HAP-1 (cell line): ENCODE data around the gene WT1.

Experiments used
- DNase-seq, 2 experiments: peaks; one replicate each; pipeline ENCODE4 v3.0.0-alpha.2; 2016 to 2020; ENCODE audit warnings: low spot score in 2 of 2
- H3K27me3 ChIP-seq: fragments of 250-450 bp; sonication (Bioruptor Pico); 2 replicates; pipeline ENCODE4 v1.5.1; 2020; ENCODE audit warnings: low read depth, mild to moderate bottlenecking, moderate library complexity
- H3K36me3 ChIP-seq: fragments of 250-450 bp; sonication (Bioruptor Pico); replicated peaks from 2 replicates; pipeline ENCODE4 v1.5.1; 2020; ENCODE audit warnings: mild to moderate bottlenecking
- H3K4me1 ChIP-seq: fragments of 250-450 bp; sonication (Bioruptor Pico); 2 replicates; pipeline ENCODE4 v1.5.1; 2020; ENCODE audit warnings: mild to moderate bottlenecking
- H3K4me3 ChIP-seq: fragments of 250-450 bp; sonication (Bioruptor Pico); 2 replicates; pipeline ENCODE4 v1.5.1; 2020; ENCODE audit warnings: mild to moderate bottlenecking, moderate library complexity
- H3K9me3 ChIP-seq: fragments of 250-450 bp; sonication (Bioruptor Pico); 2 replicates; pipeline ENCODE4 v1.5.1; 2020; ENCODE audit warnings: mild to moderate bottlenecking, moderate library complexity
- in situ Hi-C: fragments of 300-500 bp; cut with MboI; formaldehyde crosslinking; loops from 3 replicates; pipeline ENCODE4 v1.14.3; 2020; ENCODE audit warnings: low sequenced_read_pairs, inconsistent platforms, mixed read lengths

Gene WT1

DNA sequence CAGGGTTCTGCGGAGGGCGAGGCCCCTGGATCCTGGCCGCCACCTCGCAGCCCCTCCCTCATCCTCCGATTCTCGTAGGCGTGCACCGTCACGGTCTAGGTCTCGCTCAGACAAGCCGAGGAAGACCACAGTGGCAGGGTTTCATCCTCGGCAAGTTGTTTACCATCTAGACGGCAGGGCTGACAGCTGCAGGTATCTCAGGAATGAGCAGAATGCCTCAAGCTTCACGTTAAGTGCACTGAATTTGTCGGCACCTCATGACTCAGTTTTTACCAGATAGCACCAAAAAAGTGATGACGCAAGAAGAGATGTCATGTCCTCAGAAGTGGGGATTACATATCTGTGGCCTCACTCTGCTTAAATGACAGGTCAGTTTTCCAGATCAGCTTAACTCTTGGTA lies 35.1 kb downstream of the WT1 start:
- in situ Hi-C loops, result no loop called here
- H3K9me3 ChIP-seq, result no peaks in the 10 kb centered on the region
- no peak overlapping the region for H3K4me3 ChIP-seq
- DNase-seq, result no peak
- H3K36me3 ChIP-seq, result peaks cover 14% of the 10 kb centered on the region; the same call in 1 of the 2 replicates
- no peaks in the 10 kb centered on the region for H3K4me1 ChIP-seq
- no peaks in the 10 kb centered on the region for H3K27me3 ChIP-seq

DNA sequence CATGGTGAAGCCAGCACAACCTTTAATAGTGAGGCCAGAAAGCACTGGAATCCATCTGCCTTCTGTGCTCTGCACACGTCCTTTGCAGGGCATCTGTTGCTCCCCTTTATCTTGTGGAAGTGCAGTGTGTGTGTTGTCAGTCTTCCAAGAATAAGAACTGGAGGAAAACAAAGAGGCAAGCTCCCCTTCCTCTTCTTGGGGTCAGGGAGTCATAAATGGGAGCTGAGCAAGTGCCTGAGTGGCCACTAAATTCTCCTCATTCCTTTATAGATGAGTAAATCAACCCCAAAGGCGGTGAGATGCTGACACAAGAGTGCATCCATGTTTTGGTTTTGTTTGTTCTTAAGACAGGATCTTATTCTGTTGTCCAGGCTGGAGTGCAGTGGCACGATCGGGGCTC lies 38.3 kb downstream of the WT1 start:
- in situ Hi-C loops, result no loop called here

DNA sequence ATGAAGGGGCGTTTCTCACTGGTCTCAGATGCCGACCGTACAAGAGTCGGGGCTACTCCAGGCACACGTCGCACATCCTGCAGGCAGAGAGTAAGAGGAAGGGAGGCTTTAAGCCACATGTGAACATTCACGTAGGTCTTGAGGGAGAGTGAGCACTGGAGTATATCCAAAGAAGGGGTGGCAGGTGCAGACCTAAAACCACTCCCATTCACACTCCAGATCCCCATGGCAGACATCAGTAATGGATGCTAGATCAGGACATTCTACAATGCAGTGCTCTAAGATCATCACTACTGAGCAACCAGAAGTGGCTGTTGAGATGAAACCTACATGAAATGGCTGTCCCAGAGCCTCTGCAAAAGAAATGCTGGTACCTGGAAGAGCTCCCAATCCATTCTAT lies 39.0 kb downstream of the WT1 start:
- Histone ChIP-seq H3K9me3 (no peaks in the 10 kb centered on the region), H3K4me1 (peaks cover 9% of the 10 kb centered on the region; the same call in 1 of the 2 replicates), H3K4me3 (no peak overlapping the region), H3K27me3 (no peaks in the 10 kb centered on the region), H3K36me3 (peaks cover 14% of the 10 kb centered on the region; the same call in 1 of the 2 replicates)
- in situ Hi-C loops, result no loop called here
- no peak for DNase-seq

More for the DNA sequence above, 38.3 kb downstream of the WT1 start:
- DNase-seq, result no peak
- Histone ChIP-seq H3K4me1 (peaks cover 9% of the 10 kb centered on the region; the same call in 1 of the 2 replicates), H3K4me3 (no peak overlapping the region), H3K36me3 (peaks cover 14% of the 10 kb centered on the region; the same call in 1 of the 2 replicates), H3K27me3 (no peaks in the 10 kb centered on the region), H3K9me3 (no peaks in the 10 kb centered on the region)

DNA sequence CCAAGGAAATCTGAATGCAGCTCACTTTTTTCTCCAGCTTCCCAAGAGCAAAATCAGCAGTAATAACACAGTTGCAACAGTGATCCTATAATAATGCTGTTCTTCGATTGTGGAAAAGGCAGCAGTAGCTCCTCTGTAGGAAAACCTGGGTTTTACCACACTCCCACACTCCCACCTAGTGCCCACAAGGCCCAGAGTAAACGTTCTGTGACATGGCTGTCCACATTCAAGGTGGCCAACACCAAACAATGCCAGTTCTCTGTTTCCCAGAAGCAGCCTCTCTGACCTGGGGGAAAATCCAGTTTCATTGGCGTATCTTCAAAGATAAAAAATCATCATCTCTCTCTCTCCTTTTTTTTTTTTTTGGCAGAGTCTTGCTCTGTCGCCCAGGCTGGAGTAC lies 40.2 kb downstream of the WT1 start:
- in situ Hi-C loops, result no loop called here

DNA sequence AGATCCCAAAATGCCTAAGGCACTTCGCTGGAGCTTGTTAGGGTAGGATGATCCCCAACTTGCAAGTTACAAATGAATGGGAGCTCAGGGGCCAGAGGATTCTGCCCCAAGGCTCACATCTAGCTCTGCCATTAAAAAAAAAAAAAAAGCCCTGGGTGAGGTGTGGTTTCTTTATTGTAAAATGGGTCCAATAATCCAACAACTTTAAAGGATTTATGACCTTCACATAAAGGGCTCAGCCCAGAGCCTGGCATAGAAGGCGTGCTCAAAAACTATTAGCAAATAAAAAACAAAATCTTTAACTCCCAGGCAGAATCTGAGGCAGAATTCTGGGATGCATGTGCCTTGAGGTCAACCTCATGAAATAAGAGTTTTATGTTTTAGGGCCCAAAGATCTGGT lies 42.5 kb downstream of the WT1 start:
- no peaks in the 10 kb centered on the region for H3K9me3 ChIP-seq
- no peaks in the 10 kb centered on the region for H3K27me3 ChIP-seq
- peak; percentile 22 to 32 for DNase-seq
- H3K4me3 ChIP-seq, result no peak overlapping the region
- H3K36me3 ChIP-seq, result peaks cover 9% of the 10 kb centered on the region
- in situ Hi-C loops, result no loop called here
- H3K4me1 ChIP-seq, result peaks cover 12% of the 10 kb centered on the region

More for the DNA sequence above, 40.2 kb downstream of the WT1 start:
- peaks cover 9% of the 10 kb centered on the region; the same call in 1 of the 2 replicates for H3K4me1 ChIP-seq
- DNase-seq, result no peak
- no peaks in the 10 kb centered on the region for H3K27me3 ChIP-seq
- peaks cover 14% of the 10 kb centered on the region; the same call in 1 of the 2 replicates for H3K36me3 ChIP-seq
- no peak overlapping the region for H3K4me3 ChIP-seq
- no peaks in the 10 kb centered on the region for H3K9me3 ChIP-seq

DNA sequence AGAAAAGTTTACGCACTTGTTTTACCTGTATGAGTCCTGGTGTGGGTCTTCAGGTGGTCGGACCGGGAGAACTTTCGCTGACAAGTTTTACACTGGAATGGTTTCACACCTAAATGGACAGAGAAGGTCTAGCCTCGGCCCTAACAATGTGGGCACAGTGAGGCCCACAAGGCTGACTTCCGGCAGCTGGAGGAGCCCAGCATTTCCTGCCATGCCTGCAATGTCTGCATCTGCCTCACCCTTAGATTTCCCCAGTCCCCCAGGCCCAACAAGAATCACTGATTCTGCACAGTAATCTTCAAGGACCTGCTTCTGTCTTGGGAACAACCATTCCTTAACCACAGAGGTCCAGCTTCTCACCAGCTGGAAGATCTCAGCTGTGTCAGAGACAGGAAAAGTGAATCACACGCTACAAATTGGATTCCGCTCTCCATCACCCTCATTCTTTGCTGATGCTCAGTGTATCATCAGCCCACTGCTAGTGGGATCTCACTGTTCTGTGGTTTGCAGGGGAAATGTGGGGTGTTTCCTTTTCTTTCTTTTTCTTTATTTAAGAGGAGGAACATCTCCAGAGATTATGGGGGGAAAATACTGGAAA lies 43.3 kb downstream of the WT1 start:
- H3K9me3 ChIP-seq, result no peaks in the 10 kb centered on the region
- H3K36me3 ChIP-seq, result peaks cover 7% of the 10 kb centered on the region; the same call in 1 of the 2 replicates
- DNase-seq, result no peak
- H3K4me3 ChIP-seq, result no peak overlapping the region
- H3K4me1 ChIP-seq, result peaks cover 20% of the 10 kb centered on the region
- H3K27me3 ChIP-seq, result no peaks in the 10 kb centered on the region
- in situ Hi-C loops, result no loop called here

DNA sequence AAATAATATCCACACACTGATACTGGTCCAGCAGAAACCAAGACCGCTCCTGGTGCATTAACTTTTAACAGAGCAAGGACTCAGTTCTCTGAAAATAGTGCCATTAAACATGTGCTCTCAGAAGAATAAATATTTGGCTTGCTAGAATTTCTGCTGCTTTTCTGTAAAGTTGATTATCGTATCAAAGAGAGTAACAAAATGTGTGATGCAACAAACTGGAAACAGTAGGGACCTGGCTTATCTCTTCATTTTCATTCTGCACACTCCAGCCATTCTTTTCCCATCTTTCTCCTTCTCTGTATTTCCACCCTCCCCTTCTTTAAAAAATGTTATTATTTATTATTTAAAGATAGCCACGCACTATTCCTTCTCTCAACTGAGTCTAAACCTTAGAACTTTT lies 43.9 kb downstream of the WT1 start:
- Histone ChIP-seq H3K9me3 (no peaks in the 10 kb centered on the region), H3K4me3 (no peak overlapping the region), H3K4me1 (peaks cover 25% of the 10 kb centered on the region), H3K36me3 (peaks cover 6% of the 10 kb centered on the region; the same call in 1 of the 2 replicates), H3K27me3 (no peaks in the 10 kb centered on the region)
- no peak for DNase-seq
- in situ Hi-C loops, result no loop called here

DNA sequence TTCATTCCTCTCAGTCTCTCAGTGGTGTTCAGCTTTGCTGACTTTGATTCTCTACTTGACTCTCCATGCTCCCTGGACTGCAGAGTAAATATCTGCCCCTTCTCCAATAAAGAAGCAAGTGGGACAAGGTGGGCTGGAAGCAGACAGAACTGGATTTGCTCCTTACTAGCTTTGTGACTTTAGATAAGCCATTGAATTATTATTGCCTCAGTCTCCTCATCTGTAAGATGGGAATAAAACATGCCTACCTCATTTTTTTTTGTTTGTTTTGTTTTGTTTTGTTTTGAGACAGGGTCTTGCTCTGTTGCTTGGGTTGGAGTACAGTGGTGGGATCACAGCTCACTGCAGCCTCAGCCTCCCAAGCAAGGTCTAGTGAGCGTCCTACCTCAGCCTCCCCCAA lies 44.6 kb downstream of the WT1 start:
- no peak for DNase-seq
- H3K27me3 ChIP-seq, result no peaks in the 10 kb centered on the region
- in situ Hi-C loops, result no loop called here
- H3K4me1 ChIP-seq, result peaks cover 27% of the 10 kb centered on the region
- no peaks in the 10 kb centered on the region for H3K9me3 ChIP-seq
- peaks cover 5% of the 10 kb centered on the region; the same call in 1 of the 2 replicates for H3K36me3 ChIP-seq
- H3K4me3 ChIP-seq, result no peak overlapping the region

DNA sequence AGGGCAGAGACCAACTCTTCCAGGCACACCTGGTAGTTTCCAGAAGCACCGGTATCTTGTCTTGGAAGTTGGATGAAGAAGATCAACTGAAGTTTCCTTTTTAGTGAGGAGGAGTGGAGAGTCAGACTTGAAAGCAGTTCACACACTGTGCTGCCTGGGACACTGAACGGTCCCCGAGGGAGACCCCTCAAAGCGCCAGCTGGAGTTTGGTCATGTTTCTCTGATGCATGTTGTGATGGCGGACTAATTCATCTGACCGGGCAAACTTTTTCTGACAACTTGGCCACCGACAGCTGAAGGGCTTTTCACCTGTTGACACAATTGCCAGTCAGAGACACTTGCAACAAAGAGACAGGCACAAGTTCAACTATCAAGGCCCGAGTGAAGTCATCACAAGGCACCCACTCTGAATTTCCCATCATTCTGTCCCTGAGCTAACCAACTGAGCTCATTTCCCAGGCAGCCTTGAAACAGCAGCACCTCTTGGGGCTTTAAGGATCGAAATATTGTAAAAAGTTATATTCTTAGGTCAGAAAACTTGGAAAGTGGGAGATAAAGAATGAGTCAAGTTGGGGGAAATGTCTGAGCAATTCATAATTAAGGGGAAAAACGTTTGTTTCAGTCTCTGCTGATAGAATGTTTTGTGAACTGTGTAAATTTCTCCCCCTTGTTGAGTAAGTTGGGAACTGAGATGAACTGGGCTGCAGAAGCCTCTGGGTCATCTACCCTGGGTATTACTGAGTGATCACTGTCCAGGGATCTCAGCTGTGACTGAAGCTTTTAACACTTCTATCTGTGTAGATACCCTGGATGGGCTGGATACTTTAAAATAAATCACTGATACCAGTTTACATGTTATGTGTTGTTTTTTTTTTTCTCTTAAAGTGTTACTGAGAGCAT lies 46.2 kb downstream of the WT1 start:
- Histone ChIP-seq H3K9me3 (no peaks in the 10 kb centered on the region), H3K27me3 (no peaks in the 10 kb centered on the region), H3K4me3 (no peak overlapping the region), H3K36me3 (peaks cover 5% of the 10 kb centered on the region; the same call in 1 of the 2 replicates), H3K4me1 (peaks cover 27% of the 10 kb centered on the region)
- no peak for DNase-seq
- in situ Hi-C loops, result no loop called here

DNA sequence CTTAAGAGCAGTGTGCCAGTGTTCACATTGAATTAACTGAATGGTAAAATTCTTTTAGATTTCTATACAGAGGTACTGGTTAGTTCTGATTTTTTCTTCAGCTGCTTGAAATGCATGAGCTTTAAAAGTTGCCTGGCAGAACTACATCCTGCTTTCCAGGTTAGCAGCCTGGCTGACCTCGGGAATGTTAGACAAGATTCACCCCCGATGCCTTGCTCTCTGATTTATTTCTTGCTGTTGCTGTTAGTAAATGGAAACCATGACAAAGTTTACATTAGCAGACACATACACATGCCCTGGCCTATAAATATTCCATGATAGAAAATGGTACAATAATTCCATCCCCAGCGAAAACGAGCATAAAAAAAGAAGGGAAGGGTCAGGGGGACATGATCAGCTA lies 47.0 kb downstream of the WT1 start:
- in situ Hi-C loops, result no loop called here
- Histone ChIP-seq H3K4me3 (no peak overlapping the region), H3K27me3 (no peaks in the 10 kb centered on the region), H3K4me1 (peaks cover 26% of the 10 kb centered on the region), H3K36me3 (peaks cover 5% of the 10 kb centered on the region; the same call in 1 of the 2 replicates), H3K9me3 (no peaks in the 10 kb centered on the region)
- DNase-seq, result no peak

DNA sequence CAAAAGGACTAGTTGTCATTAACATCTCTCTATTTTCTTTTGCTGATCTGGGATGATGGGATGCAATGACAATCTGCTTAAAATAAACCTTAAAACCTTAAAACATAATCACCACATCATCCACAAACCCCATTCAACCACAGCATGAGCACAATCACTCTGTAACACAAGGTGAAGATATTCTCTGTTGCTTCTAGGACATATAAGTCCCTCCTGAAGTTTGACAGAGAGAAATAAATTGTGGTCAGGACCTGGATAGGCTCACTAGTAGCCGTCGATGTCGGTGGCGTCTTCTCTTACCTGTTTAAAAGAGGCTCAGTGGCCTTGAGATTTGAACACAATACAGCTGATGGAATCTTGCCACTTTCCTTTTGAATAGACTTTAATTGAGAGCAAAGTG lies 47.9 kb downstream of the WT1 start:
- DNase-seq, result no peak
- Histone ChIP-seq H3K36me3 (peaks cover 5% of the 10 kb centered on the region; the same call in 1 of the 2 replicates), H3K4me3 (no peak overlapping the region), H3K9me3 (no peaks in the 10 kb centered on the region), H3K27me3 (no peaks in the 10 kb centered on the region), H3K4me1 (peaks cover 18% of the 10 kb centered on the region)
- in situ Hi-C loops, result no loop called here

DNA sequence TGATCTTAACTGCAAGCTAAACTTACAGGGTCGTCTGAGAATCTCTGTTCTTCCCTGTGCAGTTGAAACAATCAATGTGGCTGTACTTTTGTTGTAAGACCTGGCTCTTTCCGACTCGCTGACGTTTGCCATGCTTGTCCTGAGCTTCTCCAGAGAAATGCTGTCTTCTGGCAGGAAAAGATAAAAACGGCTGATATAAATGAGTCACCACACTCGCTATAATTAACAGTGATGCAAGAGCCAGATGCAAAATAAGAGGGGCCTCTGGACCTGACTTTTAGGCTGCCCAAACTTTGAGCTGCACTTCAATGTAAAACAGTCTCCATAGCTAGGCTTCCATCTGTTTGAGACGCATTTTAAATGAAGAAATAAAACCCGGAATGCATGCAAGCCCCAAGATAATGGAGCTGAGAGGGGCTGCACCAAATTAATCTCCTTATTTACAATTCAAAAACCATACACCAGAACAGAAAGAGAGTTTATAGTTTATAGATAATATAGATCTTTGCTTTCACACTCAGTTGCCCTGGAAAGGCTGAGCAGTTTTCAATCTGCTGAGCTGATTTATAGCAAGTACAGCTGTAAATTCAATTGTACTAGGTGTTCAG lies 48.5 kb downstream of the WT1 start:
- Histone ChIP-seq H3K4me3 (no peak overlapping the region), H3K9me3 (no peaks in the 10 kb centered on the region), H3K36me3 (peaks cover 5% of the 10 kb centered on the region; the same call in 1 of the 2 replicates), H3K4me1 (peaks cover 18% of the 10 kb centered on the region), H3K27me3 (no peaks in the 10 kb centered on the region)
- in situ Hi-C loops, result no loop called here
- DNase-seq, result peak; percentile 15 to 38

DNA sequence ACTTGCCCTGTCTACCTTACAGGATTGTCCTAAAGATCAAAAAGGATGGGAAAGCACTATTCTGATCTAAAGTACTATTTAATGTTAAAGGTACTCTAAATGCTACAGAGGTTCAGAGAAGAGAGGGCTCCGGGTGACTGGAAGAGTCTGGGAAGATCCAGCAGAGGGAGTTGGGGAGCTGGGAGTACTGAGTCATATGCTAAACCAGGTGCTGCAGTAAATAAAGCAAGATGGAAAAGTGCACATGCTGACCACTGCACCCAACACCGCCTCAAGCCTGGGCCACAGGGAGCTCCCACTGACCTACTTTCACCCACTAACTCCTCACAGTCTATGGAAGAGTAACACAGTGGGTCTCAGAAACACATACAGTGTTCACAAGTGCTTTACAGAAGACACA lies 49.3 kb downstream of the WT1 start:
- Histone ChIP-seq H3K4me3 (no peak overlapping the region), H3K36me3 (peaks cover 5% of the 10 kb centered on the region; the same call in 1 of the 2 replicates), H3K9me3 (no peaks in the 10 kb centered on the region), H3K4me1 (peaks cover 18% of the 10 kb centered on the region), H3K27me3 (no peaks in the 10 kb centered on the region)
- in situ Hi-C loops, result no loop called here
- DNase-seq, result peak; percentile 35 to 56
